OCI-LY7 (cell line): ENCODE data around the gene PDE10A.

ENCODE experiments used
- EZH2phosphoT487 ChIP-seq: fragments of 200-600 bp; sonication (generic); IDR thresholded peaks from 2 replicates; pipeline ENCODE4 v1.6.1; 2018; ENCODE audit warnings: low read depth, borderline replicate concordance, mild to moderate bottlenecking, mixed run types, antibody characterized with exemption, low read length, moderate library complexity, mixed read lengths
- TF ChIP-seq, protein P1 (sequence below): fragments of 200-600 bp; sonication (generic); conservative IDR thresholded peaks from 2 replicates; pipeline ENCODE4 v1.5.1; 2014; ENCODE audit warnings: mild to moderate bottlenecking, antibody characterized with exemption, low read length, moderate library complexity, mixed read lengths

DNA sequence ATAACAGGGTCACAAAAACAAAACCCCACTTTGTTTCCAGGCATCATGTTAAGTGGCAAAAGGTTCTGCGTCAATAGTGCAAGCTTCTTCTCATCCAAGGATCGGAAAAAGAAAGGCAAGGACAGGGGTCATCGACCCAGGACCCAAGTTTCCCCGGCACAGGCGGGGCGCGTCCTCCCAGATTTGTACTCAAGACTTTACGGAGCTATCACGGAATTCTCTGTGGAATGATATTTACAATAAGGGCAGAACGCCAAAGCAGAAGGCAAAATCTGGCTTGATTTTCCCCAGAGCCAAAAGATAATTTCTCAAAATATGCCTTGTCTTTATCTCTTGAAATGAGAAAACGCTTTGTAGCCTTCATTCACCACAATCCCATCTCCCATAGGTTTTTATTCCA is 25.5 kb downstream of the PDE10A start:
- TF ChIP-seq, protein P1, sequence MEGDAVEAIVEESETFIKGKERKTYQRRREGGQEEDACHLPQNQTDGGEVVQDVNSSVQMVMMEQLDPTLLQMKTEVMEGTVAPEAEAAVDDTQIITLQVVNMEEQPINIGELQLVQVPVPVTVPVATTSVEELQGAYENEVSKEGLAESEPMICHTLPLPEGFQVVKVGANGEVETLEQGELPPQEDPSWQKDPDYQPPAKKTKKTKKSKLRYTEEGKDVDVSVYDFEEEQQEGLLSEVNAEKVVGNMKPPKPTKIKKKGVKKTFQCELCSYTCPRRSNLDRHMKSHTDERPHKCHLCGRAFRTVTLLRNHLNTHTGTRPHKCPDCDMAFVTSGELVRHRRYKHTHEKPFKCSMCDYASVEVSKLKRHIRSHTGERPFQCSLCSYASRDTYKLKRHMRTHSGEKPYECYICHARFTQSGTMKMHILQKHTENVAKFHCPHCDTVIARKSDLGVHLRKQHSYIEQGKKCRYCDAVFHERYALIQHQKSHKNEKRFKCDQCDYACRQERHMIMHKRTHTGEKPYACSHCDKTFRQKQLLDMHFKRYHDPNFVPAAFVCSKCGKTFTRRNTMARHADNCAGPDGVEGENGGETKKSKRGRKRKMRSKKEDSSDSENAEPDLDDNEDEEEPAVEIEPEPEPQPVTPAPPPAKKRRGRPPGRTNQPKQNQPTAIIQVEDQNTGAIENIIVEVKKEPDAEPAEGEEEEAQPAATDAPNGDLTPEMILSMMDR = no peak
- no peak for TF ChIP-seq EZH2phosphoT487
